ENCODE measurements around the gene ESRRA.
"Not testable (repeated sequence)": the region's sequence is repeated elsewhere in the genome, so short reads cannot be mapped to it uniquely, and the experiment has no call there.

The ESRRA gene

DNA sequence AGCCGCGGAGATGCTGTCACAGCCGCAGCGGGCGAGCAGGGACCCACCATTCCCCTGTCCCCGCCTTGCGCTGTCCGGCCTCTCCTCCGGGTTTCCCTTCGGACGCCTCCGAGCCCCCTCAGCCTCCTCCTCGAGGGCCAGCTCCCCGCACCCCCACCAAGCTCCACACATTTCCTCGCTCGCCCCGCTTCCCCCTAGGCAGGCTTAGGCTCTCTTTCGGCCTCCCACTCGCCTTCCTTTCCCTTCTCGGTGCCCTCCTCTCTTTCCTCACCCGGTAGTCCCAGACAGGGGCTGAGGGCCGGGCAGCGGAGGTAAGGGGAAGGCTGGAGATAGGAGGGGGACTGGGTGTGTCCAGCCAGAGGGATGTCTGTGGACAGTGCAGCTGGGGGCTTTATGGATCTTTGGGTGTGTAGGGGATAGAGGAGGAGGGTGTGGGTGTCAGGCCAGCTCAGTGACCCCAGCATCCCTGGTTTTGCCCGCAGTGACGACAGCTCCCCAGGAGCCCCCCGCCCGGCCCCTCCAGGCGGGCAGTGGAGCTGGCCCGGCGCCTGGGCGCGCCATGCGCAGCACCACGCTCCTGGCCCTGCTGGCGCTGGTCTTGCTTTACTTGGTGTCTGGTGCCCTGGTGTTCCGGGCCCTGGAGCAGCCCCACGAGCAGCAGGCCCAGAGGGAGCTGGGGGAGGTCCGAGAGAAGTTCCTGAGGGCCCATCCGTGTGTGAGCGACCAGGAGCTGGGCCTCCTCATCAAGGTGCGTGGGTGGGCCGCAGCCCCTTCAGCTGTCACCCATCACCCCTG, 12.7 kb upstream of the ESRRA start:
- DNase-seq: no peak

DNA sequence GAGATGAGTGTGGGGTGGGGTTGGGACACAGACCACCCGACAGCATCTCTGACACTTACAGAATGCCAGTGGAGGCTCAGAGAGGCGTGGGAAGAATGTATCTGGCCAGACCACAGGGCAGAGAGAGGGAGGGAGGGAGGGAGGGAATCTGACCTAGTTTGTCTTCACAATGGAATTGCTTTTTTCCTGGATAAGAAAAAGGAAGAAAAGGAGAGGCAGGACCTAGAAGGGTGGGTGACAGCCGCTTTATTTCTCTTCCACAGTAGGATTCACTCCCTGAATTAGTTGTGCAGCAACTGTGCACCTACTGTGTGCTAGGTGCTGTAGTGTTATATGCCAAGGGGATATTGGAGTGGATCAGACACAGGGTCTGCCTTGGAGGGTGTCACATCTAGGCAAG, 10.6 kb upstream of the ESRRA start:
- DNase-seq: no peak

DNA sequence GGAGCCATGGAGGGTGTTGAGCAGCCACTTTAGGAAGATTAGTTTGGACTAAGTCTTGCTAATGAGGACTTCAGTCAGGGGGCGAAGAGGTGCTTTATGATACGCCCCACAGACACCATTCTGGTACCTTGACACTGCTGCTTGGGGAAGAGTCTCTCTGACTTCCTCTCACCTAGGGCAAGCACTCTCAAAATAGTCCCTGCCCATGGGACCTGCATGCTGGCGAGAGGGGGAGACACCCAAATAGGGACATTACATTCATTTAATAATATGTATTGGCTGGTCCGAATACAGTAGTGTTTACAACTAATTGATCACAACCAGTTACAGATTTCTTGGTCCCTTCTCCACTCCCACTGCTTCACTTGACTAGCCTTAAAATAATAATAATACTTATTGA, 9.6 kb upstream of the ESRRA start:
- no peak for DNase-seq

DNA sequence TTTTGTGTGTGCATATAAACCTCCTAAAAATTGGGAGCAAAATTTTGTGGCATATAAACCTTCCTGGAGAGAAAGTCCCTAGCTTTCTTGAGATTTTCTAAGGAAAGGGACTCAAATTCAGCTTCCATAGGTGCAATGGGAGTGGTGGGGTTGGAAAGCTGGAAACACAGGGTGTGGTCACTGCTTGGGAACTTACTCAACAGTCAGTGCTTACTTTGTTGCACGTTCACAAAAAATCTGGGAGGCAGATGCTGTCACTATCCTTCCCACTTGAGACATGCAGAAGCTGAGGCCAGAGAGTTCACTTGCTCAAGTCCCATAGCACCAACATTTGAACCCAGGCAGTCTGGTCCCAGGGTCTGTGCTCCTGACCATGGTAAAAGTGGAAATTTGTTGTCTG, 9.1 kb upstream of the ESRRA start:
- no peak for DNase-seq

DNA sequence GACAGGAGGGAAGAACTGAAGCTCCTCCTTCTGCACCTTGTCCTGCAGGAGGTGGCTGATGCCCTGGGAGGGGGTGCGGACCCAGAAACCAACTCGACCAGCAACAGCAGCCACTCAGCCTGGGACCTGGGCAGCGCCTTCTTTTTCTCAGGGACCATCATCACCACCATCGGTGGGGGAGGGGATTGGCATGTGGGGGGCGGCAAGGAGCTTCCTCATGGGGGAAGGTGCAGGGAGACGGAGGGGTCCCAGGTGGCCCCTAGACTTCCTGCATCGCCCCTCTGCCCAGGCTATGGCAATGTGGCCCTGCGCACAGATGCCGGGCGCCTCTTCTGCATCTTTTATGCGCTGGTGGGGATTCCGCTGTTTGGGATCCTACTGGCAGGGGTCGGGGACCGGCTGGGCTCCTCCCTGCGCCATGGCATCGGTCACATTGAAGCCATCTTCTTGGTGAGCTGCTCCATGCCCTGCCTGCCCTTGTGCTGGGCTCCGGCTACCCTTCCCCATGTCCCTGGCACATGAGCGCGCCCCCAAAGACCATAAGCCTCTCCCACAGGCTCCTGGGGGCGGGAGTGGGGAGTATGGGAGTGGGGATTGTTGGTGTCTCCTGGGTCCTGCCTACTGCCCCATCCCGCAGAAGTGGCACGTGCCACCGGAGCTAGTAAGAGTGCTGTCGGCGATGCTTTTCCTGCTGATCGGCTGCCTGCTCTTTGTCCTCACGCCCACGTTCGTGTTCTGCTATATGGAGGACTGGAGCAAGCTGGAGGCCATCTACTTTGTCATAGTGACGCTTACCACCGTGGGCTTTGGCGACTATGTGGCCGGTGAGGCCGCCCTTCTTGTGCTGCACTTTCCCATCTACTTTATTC, 8.3 kb upstream of the ESRRA start:
- no peak for DNase-seq

DNA sequence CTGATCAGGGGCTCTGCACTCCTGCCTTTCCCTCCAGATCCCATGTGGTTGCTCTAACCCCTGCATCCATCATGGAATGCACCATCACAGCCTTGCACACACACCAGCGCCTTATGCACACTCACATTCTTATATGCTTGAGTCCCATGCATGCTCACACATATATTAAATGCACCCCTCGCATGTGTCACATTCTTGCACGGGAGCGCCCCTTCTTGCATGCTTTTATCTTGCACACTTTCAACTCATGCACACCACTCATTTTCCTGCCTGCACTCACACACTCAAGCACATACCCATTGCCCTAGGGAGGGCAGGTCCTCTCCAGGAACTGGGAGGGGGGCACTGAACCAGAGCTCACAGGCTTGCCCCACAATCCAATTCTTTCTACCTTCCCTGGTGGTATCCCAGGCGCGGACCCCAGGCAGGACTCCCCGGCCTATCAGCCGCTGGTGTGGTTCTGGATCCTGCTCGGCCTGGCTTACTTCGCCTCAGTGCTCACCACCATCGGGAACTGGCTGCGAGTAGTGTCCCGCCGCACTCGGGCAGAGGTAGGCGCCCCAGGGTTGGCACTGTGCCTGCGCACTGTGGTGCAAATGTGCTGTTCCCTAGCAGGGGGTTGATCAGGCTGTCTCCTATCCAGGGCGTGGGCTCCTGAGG, 7.5 kb upstream of the ESRRA start:
- no peak for DNase-seq

DNA sequence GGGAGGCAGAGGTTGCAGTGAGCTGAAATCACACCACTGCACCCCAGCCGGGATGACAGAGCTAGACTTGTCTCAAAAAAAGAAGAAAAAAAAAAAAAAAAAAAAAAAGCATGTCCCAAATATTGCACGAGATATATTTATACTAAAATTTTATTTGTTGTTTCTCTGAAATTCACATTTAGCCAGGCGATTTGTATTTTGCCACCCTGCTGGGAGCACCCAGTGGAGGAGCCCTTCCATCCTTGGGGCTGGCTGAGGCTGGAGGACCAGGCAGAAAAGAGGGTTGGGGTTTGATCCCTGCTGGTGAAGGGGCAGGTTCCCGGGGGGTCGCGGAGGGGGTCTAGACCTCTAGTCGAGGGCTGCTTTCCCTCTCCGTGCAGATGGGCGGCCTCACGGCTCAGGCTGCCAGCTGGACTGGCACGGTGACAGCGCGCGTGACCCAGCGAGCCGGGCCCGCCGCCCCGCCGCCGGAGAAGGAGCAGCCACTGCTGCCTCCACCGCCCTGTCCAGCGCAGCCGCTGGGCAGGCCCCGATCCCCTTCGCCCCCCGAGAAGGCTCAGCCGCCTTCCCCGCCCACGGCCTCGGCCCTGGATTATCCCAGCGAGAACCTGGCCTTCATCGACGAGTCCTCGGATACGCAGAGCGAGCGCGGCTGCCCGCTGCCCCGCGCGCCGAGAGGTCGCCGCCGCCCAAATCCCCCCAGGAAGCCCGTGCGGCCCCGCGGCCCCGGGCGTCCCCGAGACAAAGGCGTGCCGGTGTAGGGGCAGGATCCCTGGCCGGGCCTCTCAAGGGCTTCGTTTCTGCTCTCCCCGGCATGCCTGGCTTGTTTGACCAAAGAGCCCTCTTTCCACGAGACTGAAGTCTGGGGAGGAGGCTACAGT, 6.1 kb upstream of the ESRRA start:
- DNase-seq: no peak

DNA sequence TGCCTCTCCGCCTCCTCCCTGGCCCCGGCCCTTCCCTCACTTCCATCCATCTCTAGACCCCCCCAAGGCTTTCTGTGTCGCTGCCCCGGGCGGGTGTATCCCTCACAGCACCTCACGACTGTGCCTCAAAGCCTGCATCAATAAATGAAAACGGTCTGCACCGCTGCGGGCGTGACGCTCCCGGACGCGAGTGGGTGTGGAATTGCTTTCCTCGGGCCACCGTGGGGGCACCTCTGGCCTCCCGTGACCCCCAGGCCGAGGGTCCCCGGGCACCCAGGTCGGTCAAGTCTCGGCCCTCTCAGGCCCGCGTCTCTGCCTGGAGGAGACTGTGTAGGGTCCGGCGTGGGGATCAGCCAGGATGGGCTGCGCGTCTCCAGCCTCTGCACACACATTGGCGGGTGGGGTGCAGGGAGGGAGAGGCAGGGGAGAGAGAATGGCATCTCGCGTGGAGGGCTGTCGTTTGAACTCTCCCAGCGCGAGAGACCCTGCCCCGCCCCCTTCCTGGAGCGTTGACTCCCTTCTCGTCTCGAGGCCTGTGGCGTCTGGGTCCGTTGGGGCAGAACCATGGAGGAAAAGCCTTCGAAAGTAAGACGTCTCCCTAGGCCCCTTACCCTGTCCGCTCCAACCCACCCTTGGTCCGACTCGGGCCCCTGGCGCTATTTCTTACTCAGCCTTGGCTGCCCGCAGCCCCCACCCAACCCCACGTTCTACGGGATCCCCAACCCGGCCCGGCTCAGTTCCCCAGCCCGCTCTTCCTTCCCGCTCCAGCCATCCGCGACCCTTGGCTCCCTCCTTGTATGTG, 5.3 kb upstream of the ESRRA start, which contains the start of gene CATSPERZ:
CATSPERZ (plus strand) TSS at position 512 of the 802 bp plus-strand sequence; CDS start at position 565, 53 bp downstream.
- DNase-seq: peak; percentile 54

DNA sequence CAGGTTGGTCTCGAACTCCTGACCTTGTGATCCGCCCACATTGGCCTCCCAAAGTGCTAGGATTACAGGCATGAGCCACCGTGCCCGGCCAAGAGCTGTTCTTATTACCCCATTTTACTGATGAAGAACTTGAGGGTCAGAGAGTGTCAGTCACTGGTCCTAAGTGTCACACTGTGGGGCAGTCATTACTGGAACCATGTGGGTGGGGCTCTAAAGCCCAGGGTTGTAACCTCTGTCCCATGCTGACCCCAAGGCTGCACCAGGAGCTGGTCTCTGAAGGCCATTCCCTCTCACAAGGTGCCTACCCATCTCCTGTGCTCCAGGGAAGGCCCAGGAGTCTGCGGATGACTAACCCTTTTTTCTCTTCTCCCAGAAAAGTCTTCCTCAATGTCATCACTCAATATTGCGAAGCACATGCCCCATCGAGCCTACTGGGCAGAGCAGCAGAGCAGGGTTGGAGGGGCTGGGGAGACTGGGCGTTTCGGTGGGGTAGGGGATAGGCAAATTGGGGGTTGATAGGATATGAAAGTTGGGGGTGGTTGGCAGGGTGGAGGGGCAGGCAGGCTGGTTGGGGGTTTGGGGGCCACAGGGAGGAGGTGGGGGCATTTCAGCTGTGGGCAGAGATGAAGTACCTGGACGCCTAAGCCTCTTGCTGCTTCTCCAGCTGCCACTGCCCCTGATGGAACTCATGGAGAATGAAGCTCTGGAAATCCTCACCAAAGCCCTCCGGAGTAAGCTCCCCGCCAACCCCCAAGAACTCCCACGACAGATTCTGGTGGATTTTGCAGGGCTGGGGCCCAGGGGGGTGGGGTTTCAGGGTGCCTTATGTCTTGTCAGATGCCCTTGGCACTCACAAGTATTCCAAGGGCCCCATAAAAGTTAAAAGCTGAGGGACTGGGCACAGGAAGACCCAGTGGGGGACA, 2.0 kb upstream of the ESRRA start:
- DNase-seq: no peak

DNA sequence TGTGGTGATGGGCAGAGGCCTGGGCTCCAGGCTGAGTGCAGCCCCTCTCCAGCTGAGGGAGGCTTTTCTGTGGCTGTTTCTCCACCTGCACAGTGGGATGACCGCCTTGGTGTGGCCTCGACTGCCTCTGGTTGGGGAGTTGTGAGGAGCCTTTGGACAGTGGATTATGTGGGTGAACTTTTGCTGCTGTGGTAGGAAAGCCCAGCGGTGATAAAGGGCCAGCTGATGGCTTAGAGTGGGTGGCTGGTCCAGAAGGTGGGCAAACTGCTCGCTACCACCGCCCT, 1.4 kb upstream of the ESRRA start:
- no peak for DNase-seq

DNA sequence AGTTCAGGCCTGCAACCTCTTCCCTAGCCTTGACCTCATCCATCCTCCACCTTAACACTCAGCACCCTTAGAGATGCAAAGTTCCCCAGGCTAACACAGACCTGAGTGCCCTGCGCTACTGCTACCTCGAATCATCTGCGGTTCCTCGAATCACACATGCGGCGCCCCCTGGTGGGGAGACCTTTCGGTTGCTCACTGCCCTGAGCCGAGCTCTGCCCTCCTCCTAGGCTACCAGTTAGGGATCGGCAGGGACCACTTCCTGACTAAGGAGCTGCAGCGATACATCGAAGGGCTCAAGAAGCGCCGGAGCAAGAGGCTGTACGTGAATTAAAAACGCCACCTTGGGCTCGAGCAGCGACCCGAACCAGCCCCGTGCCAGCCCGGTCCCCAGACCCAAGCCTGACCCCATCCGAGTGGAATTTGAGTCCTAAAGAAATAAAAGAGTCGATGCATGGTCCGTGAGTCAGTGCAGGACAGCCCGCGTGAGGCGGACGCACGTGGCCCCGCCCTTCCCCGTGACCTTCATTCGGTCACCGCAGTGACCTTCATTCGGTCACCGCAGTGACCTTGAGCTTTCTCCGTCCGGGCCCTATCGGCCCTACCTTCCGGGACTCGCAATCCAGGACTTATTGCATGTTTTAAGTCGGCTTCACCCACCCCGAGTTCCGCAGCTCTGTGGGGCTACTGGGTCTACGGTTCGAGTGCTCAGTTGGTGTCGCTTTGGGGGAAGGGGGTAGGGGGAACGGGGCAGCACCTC, 830 bp upstream of the ESRRA start:
- DNase-seq: peak; percentile 99

DNA sequence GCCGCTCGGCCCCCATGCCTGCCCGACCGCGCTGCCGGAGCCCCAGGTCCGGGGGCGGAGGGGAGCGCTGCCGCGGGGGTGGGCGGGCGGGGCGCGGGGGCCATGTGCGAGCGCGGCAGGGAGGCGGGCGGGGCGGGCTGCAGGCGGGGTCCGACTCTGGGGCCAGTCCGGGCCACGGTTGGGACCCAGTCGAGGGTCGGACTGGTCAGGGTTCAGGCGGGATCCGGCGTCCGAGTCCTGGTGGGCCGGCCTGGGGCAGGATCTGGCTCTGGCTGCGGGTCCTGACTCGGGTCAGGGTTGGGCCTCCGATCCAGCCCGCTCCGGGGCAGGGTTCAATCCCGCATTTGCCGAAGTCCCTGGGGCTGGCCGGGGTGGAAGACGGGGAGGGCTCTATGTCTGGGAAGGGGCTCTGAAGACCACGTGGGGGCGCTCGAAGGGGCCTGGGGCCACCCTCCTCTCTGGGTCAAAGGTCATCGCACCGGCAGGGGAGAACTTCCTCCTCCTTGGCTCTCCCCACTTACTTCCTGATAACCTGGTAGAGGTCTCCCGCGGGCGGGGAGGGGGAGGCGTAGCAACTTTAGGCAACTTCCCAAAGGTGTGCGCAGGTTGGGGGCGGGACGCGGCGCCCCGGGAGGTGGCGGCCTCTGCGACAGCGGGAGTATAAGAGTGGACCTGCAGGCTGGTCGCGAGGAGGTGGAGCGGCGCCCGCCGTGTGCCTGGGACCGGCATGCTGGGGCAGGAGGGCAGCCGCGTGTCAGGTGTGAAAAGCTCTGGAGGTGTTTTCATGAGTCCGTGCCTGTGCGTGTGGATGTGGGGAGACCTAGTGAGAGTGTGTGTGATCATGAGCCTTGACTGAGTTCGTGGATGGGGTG, 603 bp downstream of the ESRRA start:
- peak; percentile 81 for DNase-seq

DNA sequence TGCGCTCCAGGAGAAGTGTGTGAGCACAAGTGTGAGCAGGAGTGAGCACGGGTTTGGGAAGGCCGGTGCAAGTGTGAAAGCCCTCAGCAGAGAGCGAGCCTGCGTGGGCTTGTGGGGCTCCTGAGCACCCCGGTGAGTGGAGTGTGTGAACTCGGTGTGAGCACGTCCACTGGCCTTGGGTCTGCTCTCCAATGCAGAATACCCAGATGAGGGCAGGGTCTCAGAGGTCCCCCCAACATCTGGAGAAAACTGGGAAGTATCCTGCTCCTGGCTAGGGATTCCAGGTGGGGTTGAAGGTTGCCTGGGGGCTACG, 1.2 kb downstream of the ESRRA start:
- no peak for DNase-seq

DNA sequence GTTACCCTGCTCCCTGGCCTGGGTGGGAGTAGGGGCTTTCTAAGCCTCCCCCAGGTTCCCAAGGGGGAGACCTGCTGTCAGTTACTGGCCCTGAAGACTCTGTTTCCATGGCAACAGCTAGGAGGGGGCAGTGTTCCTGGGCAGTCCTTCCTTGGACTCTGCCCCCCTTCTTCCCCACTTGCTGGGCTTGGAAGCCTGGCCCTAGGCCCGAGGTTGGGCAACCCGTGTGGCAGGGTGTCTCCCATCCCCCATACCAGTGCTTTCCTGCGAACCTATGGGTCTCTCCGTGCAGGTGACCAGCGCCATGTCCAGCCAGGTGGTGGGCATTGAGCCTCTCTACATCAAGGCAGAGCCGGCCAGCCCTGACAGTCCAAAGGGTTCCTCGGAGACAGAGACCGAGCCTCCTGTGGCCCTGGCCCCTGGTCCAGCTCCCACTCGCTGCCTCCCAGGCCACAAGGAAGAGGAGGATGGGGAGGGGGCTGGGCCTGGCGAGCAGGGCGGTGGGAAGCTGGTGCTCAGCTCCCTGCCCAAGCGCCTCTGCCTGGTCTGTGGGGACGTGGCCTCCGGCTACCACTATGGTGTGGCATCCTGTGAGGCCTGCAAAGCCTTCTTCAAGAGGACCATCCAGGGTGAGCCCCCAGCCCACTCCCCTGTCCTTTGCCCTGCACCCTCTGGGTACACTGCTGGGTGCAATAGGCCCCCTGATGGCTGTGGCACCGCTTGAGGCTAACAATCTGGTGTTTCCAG, 1.7 kb downstream of the ESRRA start:
- DNase-seq: no peak

DNA sequence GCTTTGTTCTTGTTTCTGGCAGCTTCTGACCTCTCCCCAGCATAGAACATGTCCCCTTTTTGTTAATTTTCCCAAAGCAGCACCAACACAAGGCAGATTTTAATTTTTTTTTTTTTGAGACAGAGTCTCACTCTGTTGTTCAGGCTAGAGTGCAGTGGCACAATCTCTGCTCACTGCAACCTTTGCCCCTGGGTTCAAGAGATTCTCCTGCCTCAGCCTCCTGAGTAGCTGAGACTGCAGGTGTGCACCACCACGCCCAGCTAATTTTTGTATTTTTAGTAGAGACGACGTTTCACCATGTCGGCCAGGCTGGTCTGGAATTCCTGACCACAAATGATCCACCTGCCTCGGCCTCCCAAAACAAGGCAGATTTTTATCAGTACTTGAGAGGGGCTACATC, 2.5 kb downstream of the ESRRA start:
- not testable (repeated sequence) for DNase-seq

DNA sequence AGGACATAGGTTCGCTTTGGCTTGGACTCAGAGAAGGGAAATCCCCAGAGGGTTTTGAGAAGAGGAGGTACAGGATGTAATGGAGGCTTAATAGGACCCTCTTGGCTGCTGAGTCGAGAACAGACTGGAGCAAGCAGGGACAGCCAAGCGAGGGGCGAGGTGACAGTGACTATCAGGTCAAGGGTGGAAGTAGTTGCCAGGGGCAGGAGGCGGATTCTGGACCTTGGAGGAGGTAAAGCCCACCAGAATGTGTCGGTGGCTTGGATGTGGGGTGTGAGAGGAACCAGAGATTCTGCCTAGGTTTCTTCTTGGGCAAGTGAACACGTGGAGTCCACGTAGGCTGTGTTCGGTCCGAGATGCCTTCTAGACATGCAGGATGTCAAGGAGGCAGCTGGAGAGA, 7.6 kb downstream of the ESRRA start:
- DNase-seq: no peak

DNA sequence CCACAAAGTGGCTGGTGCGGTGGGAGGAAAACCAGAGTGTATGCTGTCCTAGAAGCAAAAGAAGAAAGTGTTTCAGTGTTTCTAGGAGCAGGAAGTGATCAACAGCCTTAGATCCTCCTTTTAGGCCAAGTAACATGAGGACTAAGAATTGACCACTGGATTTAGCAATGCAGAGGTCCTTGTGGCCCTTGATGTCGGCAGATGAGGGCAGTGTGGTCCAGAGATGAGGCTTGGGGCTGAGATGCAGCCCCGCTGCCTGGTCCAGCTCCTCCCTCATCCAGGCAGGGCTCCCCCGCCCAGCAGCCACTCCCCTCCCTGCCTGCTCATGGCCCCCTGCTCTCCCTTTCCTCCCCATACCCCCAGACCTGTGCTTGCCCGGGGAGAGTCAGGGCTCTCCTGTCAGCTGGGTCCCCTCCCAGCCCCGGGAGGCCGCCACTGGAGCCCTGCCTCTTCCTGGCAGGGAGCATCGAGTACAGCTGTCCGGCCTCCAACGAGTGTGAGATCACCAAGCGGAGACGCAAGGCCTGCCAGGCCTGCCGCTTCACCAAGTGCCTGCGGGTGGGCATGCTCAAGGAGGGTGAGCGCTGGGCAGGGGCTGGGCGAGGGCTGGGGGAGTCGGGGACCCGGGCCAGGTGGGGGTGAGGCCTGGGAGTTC, 8.3 kb downstream of the ESRRA start:
- DNase-seq: no peak

All from CD4-positive, alpha-beta T cell treated with Interleukin-17A for 4 hours (primary cell).